ENCODE data around the gene RNF214. TPM values are rescaled to one million over a fixed set of nuclear protein-coding genes. Genes with fewer than 3 reads are reported as not detected.

Gene RNF214
- total and polyA plus RNA-seq, 2 donors (not counting 1 experiment from before 2014, with no cell fraction given), result 16.0 to 36.1 TPM

DNA sequence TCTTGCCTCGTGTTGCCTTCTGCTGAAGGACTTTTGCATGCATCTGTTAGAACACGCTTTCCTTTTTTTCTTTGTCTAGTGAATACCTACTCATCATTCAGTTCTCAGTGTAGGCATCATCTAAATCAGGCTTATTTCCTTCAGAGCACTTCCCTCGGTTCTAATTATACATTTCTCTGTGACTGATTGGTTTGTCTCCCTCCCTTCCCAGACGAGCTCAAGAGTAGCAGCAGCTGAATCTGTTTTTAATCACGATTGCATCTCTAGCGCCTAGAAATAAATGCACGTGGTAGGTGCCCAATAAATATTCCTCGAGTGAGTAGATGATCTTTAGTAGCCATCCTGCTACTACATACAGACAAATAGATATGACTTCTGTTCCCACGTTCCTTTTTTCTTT, 101.4 kb downstream of the RNF214 start:
- ChIA-PET CTCF (no interaction called here), POLR2A (interaction anchor here (0.7 kb wide), 1 partner anchor 1914 kb away, joined by 4 read pairs; no protein-coding TSS in a partner anchor)
- no peak overlapping the region for H3K27ac Mint-ChIP-seq
- no peak for ATAC-seq (ENCODE audit: low read depth)
- WGBS (ENCODE audit: insufficient coverage), result 89% methylated on average over 3 of the region's 9 CpGs
- intact Hi-C loops (cut with micrococcal nuclease), result no loop called here
- no peaks in the 10 kb centered on the region for H3K27me3 ChIP-seq (replicated peaks in 1 of 4; ENCODE audit: control extremely low read depth in 1 of 4, control insufficient read depth in 3 of 4, insufficient read depth in 4 of 4, low read length in 3 of 4)
- no peaks in the 10 kb centered on the region for H3K9me3 ChIP-seq (ENCODE audit: control extremely low read depth in 1 of 3, control insufficient read depth in 2 of 3, insufficient read depth in 1 of 3, low read length in 2 of 3)
- peaks cover 12% of the 10 kb centered on the region for H3K79me2 ChIP-seq (ENCODE audit: control insufficient read depth, insufficient read depth, low read length)
- H3K4me3 Mint-ChIP-seq, result no peak overlapping the region
- peaks cover 6% of the 10 kb centered on the region for H3K4me1 Mint-ChIP-seq
- H3K4me2 ChIP-seq (replicated peaks; ENCODE audit: low read depth, low read length, poor library complexity, severe bottlenecking), result no peak overlapping the region
- H4K20me1 ChIP-seq (ENCODE audit: control insufficient read depth, insufficient read depth, low read length, poor library complexity, severe bottlenecking), result no peaks in the 10 kb centered on the region
- no peaks in the 10 kb centered on the region for H3K27me3 Mint-ChIP-seq
- no peak overlapping the region for H3K27ac ChIP-seq (ENCODE audit: low read length in 2 of 2)
- peaks cover 2 to 5% of the 10 kb centered on the region in 2 experiments for H3K36me3 ChIP-seq (replicated peaks in 1 of 2; ENCODE audit: control extremely low read depth in 1 of 2, control insufficient read depth in 1 of 2, extremely low read depth in 1 of 2, insufficient read depth in 2 of 2, low read length in 1 of 2)
- no peak overlapping the region for H3K9ac ChIP-seq (ENCODE audit: low read length)
- H2AFZ ChIP-seq (ENCODE audit: insufficient read depth, low read depth, low read length, poor library complexity, severe bottlenecking), result no peak overlapping the region
- no peak overlapping the region for H3K4me3 ChIP-seq (ENCODE audit: control extremely low read depth in 1 of 5, extremely low read depth in 1 of 5, insufficient read depth in 1 of 5, low read depth in 2 of 5, low read length in 4 of 5)
- no peak for DNase-seq
- peaks cover under 1 to 4% of the 10 kb centered on the region in 2 donors for H3K4me1 ChIP-seq (ENCODE audit: control insufficient read depth in 2 of 2, insufficient read depth in 2 of 2, low read length in 2 of 2)
- TF ChIP-seq, protein P1, sequence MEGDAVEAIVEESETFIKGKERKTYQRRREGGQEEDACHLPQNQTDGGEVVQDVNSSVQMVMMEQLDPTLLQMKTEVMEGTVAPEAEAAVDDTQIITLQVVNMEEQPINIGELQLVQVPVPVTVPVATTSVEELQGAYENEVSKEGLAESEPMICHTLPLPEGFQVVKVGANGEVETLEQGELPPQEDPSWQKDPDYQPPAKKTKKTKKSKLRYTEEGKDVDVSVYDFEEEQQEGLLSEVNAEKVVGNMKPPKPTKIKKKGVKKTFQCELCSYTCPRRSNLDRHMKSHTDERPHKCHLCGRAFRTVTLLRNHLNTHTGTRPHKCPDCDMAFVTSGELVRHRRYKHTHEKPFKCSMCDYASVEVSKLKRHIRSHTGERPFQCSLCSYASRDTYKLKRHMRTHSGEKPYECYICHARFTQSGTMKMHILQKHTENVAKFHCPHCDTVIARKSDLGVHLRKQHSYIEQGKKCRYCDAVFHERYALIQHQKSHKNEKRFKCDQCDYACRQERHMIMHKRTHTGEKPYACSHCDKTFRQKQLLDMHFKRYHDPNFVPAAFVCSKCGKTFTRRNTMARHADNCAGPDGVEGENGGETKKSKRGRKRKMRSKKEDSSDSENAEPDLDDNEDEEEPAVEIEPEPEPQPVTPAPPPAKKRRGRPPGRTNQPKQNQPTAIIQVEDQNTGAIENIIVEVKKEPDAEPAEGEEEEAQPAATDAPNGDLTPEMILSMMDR (IDR thresholded peaks at IDR 0.05), result no peak
- no peak for TF ChIP-seq EZH2 (IDR thresholded peaks at IDR 0.05; ENCODE audit: borderline replicate concordance, insufficient read depth, low read depth, low read length, poor library complexity, severe bottlenecking)
- no peaks in the 10 kb centered on the region for H3K9me3 Mint-ChIP-seq (ENCODE audit: insufficient read depth)

DNA sequence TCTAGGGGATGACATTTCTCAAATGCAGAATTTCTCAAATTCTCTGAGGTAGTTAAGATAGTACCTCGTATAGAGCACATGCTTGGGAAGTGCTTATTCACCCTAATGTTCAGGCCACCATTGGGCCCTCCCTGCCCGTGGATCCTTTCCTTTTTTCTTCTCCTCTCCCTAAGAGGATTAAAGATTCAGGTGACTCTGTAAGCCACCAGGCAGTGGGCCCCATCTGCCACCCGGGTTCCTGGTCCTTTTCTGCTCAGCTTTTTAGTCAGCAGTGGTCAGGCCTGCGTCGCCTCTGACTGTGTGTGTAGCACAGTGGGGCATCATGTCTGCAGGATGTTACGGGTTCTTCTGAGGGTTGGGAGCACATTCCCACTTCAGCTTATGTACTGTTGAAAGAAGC, 102.4 kb downstream of the RNF214 start:
- no peak for TF ChIP-seq EZH2 (IDR thresholded peaks at IDR 0.05; ENCODE audit: borderline replicate concordance, insufficient read depth, low read depth, low read length, poor library complexity, severe bottlenecking)
- TF ChIP-seq, protein P1 (IDR thresholded peaks at IDR 0.05), result no peak
- CTCF ChIA-PET, result no interaction called here
- no peaks in the 10 kb centered on the region for H3K9me3 Mint-ChIP-seq (ENCODE audit: insufficient read depth)
- Histone ChIP-seq H3K4me3 (ENCODE audit: control extremely low read depth in 1 of 5, extremely low read depth in 1 of 5, insufficient read depth in 1 of 5, low read depth in 2 of 5, low read length in 4 of 5) (no peak overlapping the region), H4K20me1 (ENCODE audit: control insufficient read depth, insufficient read depth, low read length, poor library complexity, severe bottlenecking) (no peaks in the 10 kb centered on the region), H3K27ac (ENCODE audit: low read length in 2 of 2) (no peak overlapping the region), H3K4me2 (replicated peaks; ENCODE audit: low read depth, low read length, poor library complexity, severe bottlenecking) (no peak overlapping the region), H3K9me3 (ENCODE audit: control extremely low read depth in 1 of 3, control insufficient read depth in 2 of 3, insufficient read depth in 1 of 3, low read length in 2 of 3) (no peaks in the 10 kb centered on the region), H3K36me3 (replicated peaks in 1 of 2; ENCODE audit: control extremely low read depth in 1 of 2, control insufficient read depth in 1 of 2, extremely low read depth in 1 of 2, insufficient read depth in 2 of 2, low read length in 1 of 2) (peaks cover 2 to 8% of the 10 kb centered on the region in 2 experiments), H2AFZ (ENCODE audit: insufficient read depth, low read depth, low read length, poor library complexity, severe bottlenecking) (no peak overlapping the region), H3K9ac (ENCODE audit: low read length) (no peak overlapping the region), H3K4me1 (ENCODE audit: control insufficient read depth in 2 of 2, insufficient read depth in 2 of 2, low read length in 2 of 2) (no peaks in the 10 kb centered on the region), H3K27me3 (replicated peaks in 1 of 4; ENCODE audit: control extremely low read depth in 1 of 4, control insufficient read depth in 3 of 4, insufficient read depth in 4 of 4, low read length in 3 of 4) (no peaks in the 10 kb centered on the region), H3K79me2 (ENCODE audit: control insufficient read depth, insufficient read depth, low read length) (peaks cover 12% of the 10 kb centered on the region)
- DNase-seq (no peak), ATAC-seq (ENCODE audit: low read depth) (no peak)
- POLR2A ChIA-PET, result no interaction called here
- 97% methylated on average over 6 of the region's 6 CpGs for WGBS (ENCODE audit: insufficient coverage)
- H3K27ac Mint-ChIP-seq, result no peak overlapping the region
- no peaks in the 10 kb centered on the region for H3K27me3 Mint-ChIP-seq
- intact Hi-C loops (cut with micrococcal nuclease), result no loop called here
- H3K4me1 Mint-ChIP-seq, result peaks cover 5% of the 10 kb centered on the region
- no peak overlapping the region for H3K4me3 Mint-ChIP-seq
